Measurements from ENCODE around the gene CYP27B1. TPM values are rescaled to one million over a fixed set of nuclear protein-coding genes. Genes with fewer than 3 reads are reported as not detected.

Gene CYP27B1
- total and polyA plus RNA-seq, 10 of the 15 experiments (the other 5 are each of a cell fraction or from before 2014, with no cell fraction given) = 0.10 to 2.7 (median 1.1) TPM

GRCh38 chr12:57744194-57744776, 22.6 kb downstream of the CYP27B1 start (continued):
- TF ChIP-seq, protein P1, sequence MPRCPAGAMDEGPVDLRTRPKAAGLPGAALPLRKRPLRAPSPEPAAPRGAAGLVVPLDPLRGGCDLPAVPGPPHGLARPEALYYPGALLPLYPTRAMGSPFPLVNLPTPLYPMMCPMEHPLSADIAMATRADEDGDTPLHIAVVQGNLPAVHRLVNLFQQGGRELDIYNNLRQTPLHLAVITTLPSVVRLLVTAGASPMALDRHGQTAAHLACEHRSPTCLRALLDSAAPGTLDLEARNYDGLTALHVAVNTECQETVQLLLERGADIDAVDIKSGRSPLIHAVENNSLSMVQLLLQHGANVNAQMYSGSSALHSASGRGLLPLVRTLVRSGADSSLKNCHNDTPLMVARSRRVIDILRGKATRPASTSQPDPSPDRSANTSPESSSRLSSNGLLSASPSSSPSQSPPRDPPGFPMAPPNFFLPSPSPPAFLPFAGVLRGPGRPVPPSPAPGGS (IDR thresholded peaks at IDR 0.05; ENCODE audit: borderline replicate concordance, insufficient read depth, low read depth, low read length, poor library complexity, severe bottlenecking) = no peak
- TF ChIP-seq PAX5 (IDR thresholded peaks at IDR 0.05; ENCODE audit: borderline replicate concordance, low read depth, low read length) = peak; percentile 59; the same call in 1 of the 2 replicates
- TF ChIP-seq STAT3 (IDR thresholded peaks at IDR 0.05; ENCODE audit: low read depth, low read length) = no peak
- TF ChIP-seq RELB (IDR thresholded peaks at IDR 0.05; ENCODE audit: low read depth) = no peak
- TF ChIP-seq ATF7 (IDR thresholded peaks at IDR 0.05; ENCODE audit: low read depth) = no peak
- peak; percentile 25 for TF ChIP-seq MEF2B (IDR thresholded peaks at IDR 0.05; ENCODE audit: partially characterized antibody, poor library complexity, severe bottlenecking)
- TF ChIP-seq SP1 (IDR thresholded peaks at IDR 0.05; ENCODE audit: low read depth, low read length) = no peak
- no peak for TF ChIP-seq NFYB (IDR thresholded peaks at IDR 0.05; ENCODE audit: insufficient read depth, low read depth, low read length)
- TF ChIP-seq ASH2L (IDR thresholded peaks at IDR 0.05; ENCODE audit: borderline replicate concordance, low read depth) = no peak
- peak; percentile 56; the same call in 1 of the 2 replicates for TF ChIP-seq RB1 (IDR thresholded peaks at IDR 0.05; ENCODE audit: borderline replicate concordance)
- no peak for TF ChIP-seq TAF1 (IDR thresholded peaks at IDR 0.05; ENCODE audit: borderline replicate concordance, low read depth, low read length)
- 0 out of 2 replicates have a peak, but pooled peaks have one; percentile 8 for TF ChIP-seq NR2F1 (conservative IDR thresholded peaks at IDR 0.05)
- peak; percentile 48; the same call in 1 of the 2 replicates for TF ChIP-seq LARP7 (IDR thresholded peaks at IDR 0.05)
- no peak for TF ChIP-seq JUNB (IDR thresholded peaks at IDR 0.05)
- TF ChIP-seq IKZF2 (IDR thresholded peaks at IDR 0.05) = peak; percentile 12 to 14; a peak in 2 of 4 replicates
- TF ChIP-seq ATF2 (IDR thresholded peaks at IDR 0.05; ENCODE audit: low read length) = peak; percentile 97
- TF ChIP-seq, protein P2, sequence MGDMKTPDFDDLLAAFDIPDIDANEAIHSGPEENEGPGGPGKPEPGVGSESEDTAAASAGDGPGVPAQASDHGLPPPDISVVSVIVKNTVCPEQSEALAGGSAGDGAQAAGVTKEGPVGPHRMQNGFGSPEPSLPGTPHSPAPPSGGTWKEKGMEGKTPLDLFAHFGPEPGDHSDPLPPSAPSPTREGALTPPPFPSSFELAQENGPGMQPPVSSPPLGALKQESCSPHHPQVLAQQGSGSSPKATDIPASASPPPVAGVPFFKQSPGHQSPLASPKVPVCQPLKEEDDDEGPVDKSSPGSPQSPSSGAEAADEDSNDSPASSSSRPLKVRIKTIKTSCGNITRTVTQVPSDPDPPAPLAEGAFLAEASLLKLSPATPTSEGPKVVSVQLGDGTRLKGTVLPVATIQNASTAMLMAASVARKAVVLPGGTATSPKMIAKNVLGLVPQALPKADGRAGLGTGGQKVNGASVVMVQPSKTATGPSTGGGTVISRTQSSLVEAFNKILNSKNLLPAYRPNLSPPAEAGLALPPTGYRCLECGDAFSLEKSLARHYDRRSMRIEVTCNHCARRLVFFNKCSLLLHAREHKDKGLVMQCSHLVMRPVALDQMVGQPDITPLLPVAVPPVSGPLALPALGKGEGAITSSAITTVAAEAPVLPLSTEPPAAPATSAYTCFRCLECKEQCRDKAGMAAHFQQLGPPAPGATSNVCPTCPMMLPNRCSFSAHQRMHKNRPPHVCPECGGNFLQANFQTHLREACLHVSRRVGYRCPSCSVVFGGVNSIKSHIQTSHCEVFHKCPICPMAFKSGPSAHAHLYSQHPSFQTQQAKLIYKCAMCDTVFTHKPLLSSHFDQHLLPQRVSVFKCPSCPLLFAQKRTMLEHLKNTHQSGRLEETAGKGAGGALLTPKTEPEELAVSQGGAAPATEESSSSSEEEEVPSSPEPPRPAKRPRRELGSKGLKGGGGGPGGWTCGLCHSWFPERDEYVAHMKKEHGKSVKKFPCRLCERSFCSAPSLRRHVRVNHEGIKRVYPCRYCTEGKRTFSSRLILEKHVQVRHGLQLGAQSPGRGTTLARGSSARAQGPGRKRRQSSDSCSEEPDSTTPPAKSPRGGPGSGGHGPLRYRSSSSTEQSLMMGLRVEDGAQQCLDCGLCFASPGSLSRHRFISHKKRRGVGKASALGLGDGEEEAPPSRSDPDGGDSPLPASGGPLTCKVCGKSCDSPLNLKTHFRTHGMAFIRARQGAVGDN (IDR thresholded peaks at IDR 0.05) = 0 out of 2 replicates have a peak, but pooled peaks have one; percentile 31
- TF ChIP-seq POU2F2 (IDR thresholded peaks at IDR 0.05; ENCODE audit: borderline replicate concordance, low read depth, low read length) = peak; percentile 8; the same call in 1 of the 3 replicates
- no peak for TF ChIP-seq ZSCAN29 (IDR thresholded peaks at IDR 0.05)
- no peak for TF ChIP-seq SMAD1 (IDR thresholded peaks at IDR 0.05; ENCODE audit: low read depth, partially characterized antibody)
- TF ChIP-seq PML (IDR thresholded peaks at IDR 0.05; ENCODE audit: low read length) = no peak
- TF ChIP-seq TCF7 (IDR thresholded peaks at IDR 0.05; ENCODE audit: borderline replicate concordance) = no peak

Data from GM12878 (cell line).